ENCODE data around the gene ENC1.

GRCh38 chr5:74595143-74595925 is 45.2 kb downstream of the ENC1 start:
- TF ChIP-seq CTCF (conservative IDR thresholded peaks at IDR 0.05; ENCODE audit: low read depth, low read length) (no peak), EZH2 (IDR thresholded peaks at IDR 0.05; ENCODE audit: borderline replicate concordance, low read depth, low read length, poor library complexity, severe bottlenecking) (no peak)
